DND-41 (cell line): ENCODE data around the gene FGB.

Experiments
- CTCF ChIP-seq: IDR thresholded peaks from 2 replicates; pipeline ENCODE4 v1.5.1; 2012; ENCODE audit warnings: borderline replicate concordance, low read length, moderate library complexity, mild to moderate bottlenecking; ENCODE audit not compliant: poor library complexity, severe bottlenecking; ENCODE audit errors: extremely low read depth
- EZH2 ChIP-seq: IDR thresholded peaks from 3 replicates; pipeline ENCODE4 v1.6.1; 2012; ENCODE audit warnings: borderline replicate concordance, low read depth, mild to moderate bottlenecking, moderate library complexity, low read length, inconsistent platforms; ENCODE audit not compliant: severe bottlenecking

- TF ChIP-seq CTCF = no peak
- TF ChIP-seq EZH2 = no peak
These were observed 45.8 kb downstream of the FGB start for GRCh38 chr4:154608361-154609252.
